ENCODE measurements around the gene LDB3. TPM values are rescaled to one million over a fixed set of nuclear protein-coding genes. Genes with fewer than 3 reads are reported as not detected.

LDB3 gene
- total RNA-seq, 1 donor from 2014 or later, result not detected

DNA sequence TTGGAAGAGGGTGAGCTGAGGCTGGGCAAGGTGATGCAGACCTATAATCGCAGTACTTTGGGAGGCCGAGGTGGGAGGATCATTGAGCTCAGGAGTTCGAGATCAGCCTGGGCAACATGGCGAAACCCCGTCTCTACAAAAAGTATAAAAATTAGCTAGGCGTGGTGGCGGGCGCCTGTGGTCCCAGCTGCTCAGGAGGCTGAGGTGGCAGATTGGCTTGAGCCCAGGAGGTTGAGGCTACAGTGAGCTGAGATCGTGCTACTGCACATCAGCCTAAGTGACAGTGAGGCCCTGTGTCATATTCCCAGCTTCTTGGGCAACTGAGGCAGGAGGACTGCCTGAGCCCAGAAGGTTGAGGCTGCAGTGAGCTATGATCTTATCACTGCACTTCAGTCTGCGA is 101.7 kb downstream of the LDB3 start:
- DNase-seq (ENCODE audit: low read depth), result no peak
- no peak overlapping the region for H3K4me3 ChIP-seq (ENCODE audit: low read depth, low read length)
- TF ChIP-seq, protein P1, sequence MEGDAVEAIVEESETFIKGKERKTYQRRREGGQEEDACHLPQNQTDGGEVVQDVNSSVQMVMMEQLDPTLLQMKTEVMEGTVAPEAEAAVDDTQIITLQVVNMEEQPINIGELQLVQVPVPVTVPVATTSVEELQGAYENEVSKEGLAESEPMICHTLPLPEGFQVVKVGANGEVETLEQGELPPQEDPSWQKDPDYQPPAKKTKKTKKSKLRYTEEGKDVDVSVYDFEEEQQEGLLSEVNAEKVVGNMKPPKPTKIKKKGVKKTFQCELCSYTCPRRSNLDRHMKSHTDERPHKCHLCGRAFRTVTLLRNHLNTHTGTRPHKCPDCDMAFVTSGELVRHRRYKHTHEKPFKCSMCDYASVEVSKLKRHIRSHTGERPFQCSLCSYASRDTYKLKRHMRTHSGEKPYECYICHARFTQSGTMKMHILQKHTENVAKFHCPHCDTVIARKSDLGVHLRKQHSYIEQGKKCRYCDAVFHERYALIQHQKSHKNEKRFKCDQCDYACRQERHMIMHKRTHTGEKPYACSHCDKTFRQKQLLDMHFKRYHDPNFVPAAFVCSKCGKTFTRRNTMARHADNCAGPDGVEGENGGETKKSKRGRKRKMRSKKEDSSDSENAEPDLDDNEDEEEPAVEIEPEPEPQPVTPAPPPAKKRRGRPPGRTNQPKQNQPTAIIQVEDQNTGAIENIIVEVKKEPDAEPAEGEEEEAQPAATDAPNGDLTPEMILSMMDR (conservative IDR thresholded peaks at IDR 0.05; ENCODE audit: low read depth, low read length), result no peak

- TF ChIP-seq, protein P1 (conservative IDR thresholded peaks at IDR 0.05; ENCODE audit: low read depth, low read length), result no peak
- no peak for DNase-seq (ENCODE audit: low read depth)
- H3K4me3 ChIP-seq (ENCODE audit: low read depth, low read length), result no peak overlapping the region
Observed at GRCh38 chr10:86770412-86770960, 102.2 kb downstream of the LDB3 start.

DNA sequence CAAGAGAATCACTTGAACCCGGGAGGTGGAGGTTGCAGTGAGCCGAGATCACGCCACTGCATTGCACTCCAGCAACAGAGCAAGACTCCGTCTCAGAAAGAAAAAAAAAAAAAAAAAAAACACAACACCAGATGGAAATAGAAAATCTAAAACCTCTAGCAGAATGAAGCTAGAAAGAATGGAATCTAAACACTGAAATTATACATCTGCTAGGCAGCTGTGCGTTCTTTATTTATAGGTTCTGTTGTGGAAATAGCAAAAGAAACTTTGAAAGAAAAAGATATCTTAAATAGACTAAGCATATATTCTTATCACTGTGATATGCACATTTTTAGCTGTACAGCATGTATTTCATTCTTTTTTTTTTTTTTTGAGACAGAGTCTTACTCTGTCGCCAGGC is 105.2 kb downstream of the LDB3 start:
- H3K4me3 ChIP-seq (ENCODE audit: low read depth, low read length), result no peak overlapping the region
- TF ChIP-seq, protein P1 (conservative IDR thresholded peaks at IDR 0.05; ENCODE audit: low read depth, low read length), result no peak
- DNase-seq (ENCODE audit: low read depth), result no peak

DNA sequence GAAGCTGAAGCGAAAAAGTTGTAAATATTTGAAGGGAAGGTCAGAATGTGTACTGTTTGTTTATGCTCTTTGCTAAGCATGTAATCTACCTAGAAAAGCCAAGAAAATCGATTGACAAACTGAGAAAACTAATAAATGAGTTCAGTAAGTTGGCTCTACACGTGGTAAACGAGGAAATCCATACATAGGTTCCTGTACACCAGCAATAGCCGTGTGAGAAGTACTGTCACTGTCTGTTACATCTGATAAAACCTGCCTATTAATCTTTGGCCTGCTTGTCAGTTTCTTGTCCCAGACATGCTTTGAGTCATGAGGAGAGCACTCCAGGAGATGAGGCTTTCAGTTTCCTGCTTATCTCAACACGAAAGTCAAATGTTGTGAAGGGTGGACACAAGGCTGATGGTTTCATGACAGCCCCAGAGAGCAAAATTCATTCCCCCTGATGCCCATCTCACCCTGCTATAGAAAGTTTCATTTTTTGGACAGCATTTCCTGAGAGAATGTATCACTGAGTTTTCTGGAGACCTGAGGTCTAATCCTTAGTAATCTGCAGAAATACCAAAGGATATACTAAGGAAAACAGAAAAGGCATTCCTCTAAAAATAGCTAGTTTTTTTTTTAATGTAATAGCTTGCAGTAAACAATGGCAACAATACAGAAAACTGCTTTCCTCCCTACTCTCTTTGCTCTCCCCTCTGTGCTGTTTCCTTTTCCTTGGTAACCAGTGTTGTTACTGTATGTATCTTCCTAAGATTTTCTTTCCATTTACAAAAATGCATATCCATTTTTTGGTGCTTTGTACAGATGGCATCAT is 107.0 kb downstream of the LDB3 start:
- H3K4me3 ChIP-seq (ENCODE audit: low read depth, low read length), result no peak overlapping the region
- no peak for DNase-seq (ENCODE audit: low read depth)
- TF ChIP-seq, protein P1 (conservative IDR thresholded peaks at IDR 0.05; ENCODE audit: low read depth, low read length), result no peak

DNA sequence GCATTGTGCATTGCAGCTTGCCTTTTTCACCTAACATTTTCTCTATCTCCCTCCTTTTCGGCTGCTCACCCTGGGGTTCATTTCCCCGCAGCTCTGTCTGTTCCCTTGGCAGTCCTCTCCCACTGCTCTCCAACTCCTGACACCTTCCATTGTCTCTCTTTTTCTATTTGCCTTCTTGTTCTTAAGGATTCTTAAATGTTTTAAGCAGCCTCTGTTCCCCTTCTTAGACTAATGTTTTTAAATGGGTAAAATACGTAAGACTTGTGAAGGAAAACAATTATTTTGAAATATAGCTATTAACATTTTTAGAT is 107.5 kb downstream of the LDB3 start:
- TF ChIP-seq, protein P1 (conservative IDR thresholded peaks at IDR 0.05; ENCODE audit: low read depth, low read length), result no peak
- no peak overlapping the region for H3K4me3 ChIP-seq (ENCODE audit: low read depth, low read length)
- DNase-seq (ENCODE audit: low read depth), result no peak

- no peak for DNase-seq (ENCODE audit: low read depth)
- TF ChIP-seq, protein P1 (conservative IDR thresholded peaks at IDR 0.05; ENCODE audit: low read depth, low read length), result no peak
- H3K4me3 ChIP-seq (ENCODE audit: low read depth, low read length), result no peak overlapping the region
Observed at GRCh38 chr10:86779220-86780017, 111.1 kb downstream of the LDB3 start.

Data from epithelial cell of proximal tubule (primary cell).